GM23338 (cell line): ENCODE data around the gene LRMDA. TPM values are rescaled to one million over a fixed set of nuclear protein-coding genes. Genes with fewer than 3 reads are reported as not detected.

Experiments used
- ATAC-seq: fragments of 200-7000 bp; cut with Tn5 transposase; 3 replicates; pipeline ENCODE4 v1.9.1; 2020
- DNase-seq: peaks from one replicate; pipeline ENCODE4 v3.0.0-alpha.2; 2015; ENCODE audit warnings: low spot score
- H2AFZ ChIP-seq: fragments of 200-600 bp; sonication (generic); 2 replicates; pipeline ENCODE4 v1.8.0; 2016; ENCODE audit warnings: antibody characterized with exemption, mild to moderate bottlenecking, moderate library complexity
- H3F3A ChIP-seq: fragments of 200-600 bp; sonication (generic); replicated peaks from 2 replicates; pipeline ENCODE4 v1.8.0; 2017; ENCODE audit warnings: antibody characterized with exemption, mixed run types, low read depth
- H3K27ac ChIP-seq: fragments of 200-600 bp; sonication (generic); 2 replicates; pipeline ENCODE4 v1.6.1; 2016; ENCODE audit warnings: low read depth
- H3K27me3 ChIP-seq: fragments of 200-600 bp; sonication (generic); 2 replicates; pipeline ENCODE4 v1.8.0; 2016; ENCODE audit warnings: mild to moderate bottlenecking, mixed run types, moderate library complexity; ENCODE audit not compliant: insufficient read depth
- H3K36me3 ChIP-seq: fragments of 200-600 bp; sonication (generic); 2 replicates; pipeline ENCODE4 v1.8.0; 2016; ENCODE audit warnings: mild to moderate bottlenecking; ENCODE audit not compliant: insufficient read depth
- H3K4me1 ChIP-seq: fragments of 200-600 bp; sonication (generic); 2 replicates; pipeline ENCODE4 v1.8.0; 2016; ENCODE audit warnings: mild to moderate bottlenecking, moderate library complexity; ENCODE audit not compliant: insufficient read depth
- H3K4me2 ChIP-seq: fragments of 200-600 bp; sonication (generic); 2 replicates; pipeline ENCODE4 v1.7.1; 2017; ENCODE audit warnings: mixed run types
- H3K4me3 ChIP-seq: fragments of 200-600 bp; sonication (generic); 2 replicates; pipeline ENCODE4 v1.6.1; 2016; ENCODE audit warnings: mixed run types
- H3K79me2 ChIP-seq: fragments of 200-600 bp; sonication (generic); replicated peaks from 2 replicates; pipeline ENCODE4 v1.8.0; 2017; ENCODE audit warnings: mild to moderate bottlenecking; ENCODE audit not compliant: insufficient read depth
- H3K9me2 ChIP-seq: fragments of 200-600 bp; sonication (generic); 2 replicates; pipeline ENCODE4 v1.8.0; 2017; ENCODE audit not compliant: insufficient read depth
- H4K20me1 ChIP-seq: fragments of 200-600 bp; sonication (generic); replicated peaks from 2 replicates; pipeline ENCODE4 v1.8.0; 2017; ENCODE audit warnings: mild to moderate bottlenecking; ENCODE audit not compliant: insufficient read depth
- H3K27ac Mint-ChIP-seq: 2 replicates; pipeline ENCODE4 v1.8.0; 2020; ENCODE audit warnings: inconsistent platforms, mild to moderate bottlenecking, moderate library complexity, mixed read lengths
- H3K27me3 Mint-ChIP-seq: 3 replicates; pipeline ENCODE4 v1.8.0; 2022; ENCODE audit warnings: low read depth, mild to moderate bottlenecking, moderate library complexity, mixed read lengths, inconsistent platforms; ENCODE audit not compliant: insufficient read depth, poor library complexity
- H3K36me3 Mint-ChIP-seq: 3 replicates; pipeline ENCODE4 v1.8.0; 2021; ENCODE audit warnings: low read depth, mild to moderate bottlenecking, inconsistent platforms, moderate library complexity, mixed read lengths
- H3K4me1 Mint-ChIP-seq: 3 replicates; pipeline ENCODE4 v1.8.0; 2020; ENCODE audit warnings: mild to moderate bottlenecking, inconsistent platforms, mixed read lengths
- H3K4me3 Mint-ChIP-seq: 3 replicates; pipeline ENCODE4 v1.8.0; 2021; ENCODE audit warnings: moderate library complexity, mild to moderate bottlenecking, inconsistent platforms, mixed read lengths
- H3K9me3 Mint-ChIP-seq: 3 replicates; pipeline ENCODE4 v1.8.0; 2020; ENCODE audit warnings: moderate library complexity, mild to moderate bottlenecking, inconsistent platforms, mixed read lengths
- CREB1 ChIP-seq: fragments of 250-450 bp; sonication (Bioruptor Pico); IDR thresholded peaks from 2 replicates; pipeline ENCODE4 v1.5.0; 2020; ENCODE audit warnings: low read depth, mild to moderate bottlenecking, moderate library complexity
- CTCF ChIP-seq, 2 experiments: fragments of 200-600 bp in 1 of 2; sonication (generic) in 1 of 2; conservative IDR thresholded peaks; 2 replicates each; pipeline versions ENCODE4 v1.5.1 to v1.6.1; 2016 to 2017; ENCODE audit warnings: antibody characterized with exemption in 2 of 2, low read depth in 2 of 2, mild to moderate bottlenecking in 2 of 2, moderate library complexity in 1 of 2
- ETS1 ChIP-seq: IDR thresholded peaks from 2 replicates; pipeline ENCODE4 v1.6.1; 2016; ENCODE audit warnings: antibody characterized with exemption
- EZH2 ChIP-seq: fragments of 200-600 bp; sonication (generic); IDR thresholded peaks from one replicate; pipeline ENCODE4 v1.8.0; 2017; ENCODE audit warnings: antibody characterized with exemption, mild to moderate bottlenecking, low read depth; ENCODE audit not compliant: unreplicated experiment
- EZH2phosphoT487 ChIP-seq: fragments of 200-600 bp; sonication (generic); IDR thresholded peaks from one replicate; pipeline ENCODE4 v1.8.1; 2018; ENCODE audit warnings: antibody characterized with exemption; ENCODE audit not compliant: unreplicated experiment
- JUNB ChIP-seq: IDR thresholded peaks from one replicate; pipeline ENCODE4 v1.6.1; 2016; ENCODE audit warnings: antibody characterized with exemption; ENCODE audit not compliant: unreplicated experiment
- NANOG ChIP-seq: IDR thresholded peaks from 2 replicates; pipeline ENCODE4 v1.6.1; 2016; ENCODE audit warnings: antibody characterized with exemption, borderline replicate concordance
- POLR2AphosphoS5 ChIP-seq: IDR thresholded peaks from 2 replicates; pipeline ENCODE4 v1.6.1; 2016; ENCODE audit warnings: antibody characterized with exemption, low read depth
- REST ChIP-seq: IDR thresholded peaks from one replicate; pipeline ENCODE4 v1.6.1; 2018; ENCODE audit warnings: antibody characterized with exemption; ENCODE audit not compliant: unreplicated experiment
- STAT1 ChIP-seq: IDR thresholded peaks from one replicate; pipeline ENCODE4 v1.6.1; 2016; ENCODE audit warnings: antibody characterized with exemption; ENCODE audit not compliant: unreplicated experiment
- ZNF114 ChIP-seq: fragments of 250-450 bp; sonication (Bioruptor Pico); IDR thresholded peaks from 2 replicates; pipeline ENCODE4 v1.5.0; 2020; ENCODE audit warnings: mild to moderate bottlenecking, moderate library complexity
- ZNF331 ChIP-seq: fragments of 250-450 bp; sonication (Bioruptor Pico); IDR thresholded peaks from 2 replicates; pipeline ENCODE4 v1.5.0; 2020; ENCODE audit warnings: low read depth, mild to moderate bottlenecking, moderate library complexity
- ZNF462 ChIP-seq: fragments of 250-450 bp; sonication (Bioruptor Pico); IDR thresholded peaks from 2 replicates; pipeline ENCODE4 v1.5.0; 2020; ENCODE audit warnings: mild to moderate bottlenecking, moderate library complexity
- polyA plus RNA-seq: library from polyadenylated mRNA; unstranded; fragments of >200 nt; fragmentation: Nextera tagmentation; extraction: Ambion mirVana; gene quantifications from 2 replicates; pipeline ENCODE4 v1.2.1, GENCODE V29; 2016
- total RNA-seq: library from RNA; depleted of rRNA; stranded (reverse); fragments of >200 nt; shearing (Covaris generic); gene quantifications from 2 replicates; pipeline ENCODE4 v1.2.3, GENCODE V29; 2014

LRMDA gene
- total and polyA plus RNA-seq, 2 experiments from 2014 or later, result 0.90 to 1.8 TPM

- H3K4me1 ChIP-seq, result peaks cover 9% of the 10 kb centered on the region
Observed at GRCh38 chr10:75862935-75863334, 431.5 kb downstream of the LRMDA start.

More at GRCh38 chr10:75862935-75863334, 431.5 kb downstream of the LRMDA start:
- Mint-ChIP-seq H3K36me3 (no peaks in the 10 kb centered on the region), H3K27me3 (peaks cover 2% of the 10 kb centered on the region), H3K4me3 (no peak overlapping the region), H3K27ac (no peak overlapping the region), H3K4me1 (peaks cover 11% of the 10 kb centered on the region), H3K9me3 (no peaks in the 10 kb centered on the region)
- Histone ChIP-seq H3K27ac (no peak overlapping the region), H2AFZ (no peak overlapping the region), H4K20me1 (no peaks in the 10 kb centered on the region), H3K4me3 (no peak overlapping the region), H3K9me2 (no peaks in the 10 kb centered on the region), H3K27me3 (no peaks in the 10 kb centered on the region), H3K79me2 (no peaks in the 10 kb centered on the region), H3K4me2 (no peak overlapping the region), H3K36me3 (no peaks in the 10 kb centered on the region), H3F3A (no peaks in the 10 kb centered on the region)
- ATAC-seq (no peak), DNase-seq (no peak)
- TF ChIP-seq ZNF462 (CRISPR knock-in tag) (no peak), EZH2phosphoT487 (no peak), JUNB (no peak), POLR2AphosphoS5 (no peak), ZNF114 (CRISPR knock-in tag) (no peak), STAT1 (no peak), CTCF (conservative IDR thresholded peaks at IDR 0.05; ENCODE audit: low read depth in 2 of 2) (no peak), ZNF331 (CRISPR knock-in tag) (no peak), NANOG (no peak), EZH2 (no peak), CREB1 (CRISPR knock-in tag) (no peak), REST (no peak), ETS1 (no peak)
